OCI-LY1 (cell line): ENCODE measurements around the gene TEX13A.
A peak's percentile ranks its signal among the peaks of the same experiment; 100 is the strongest.

Experiments
- H2AFZ ChIP-seq: fragments of 200-600 bp; sonication (generic), shearing (Covaris generic); 2 replicates; pipeline ENCODE4 v1.6.0; 2014; ENCODE audit warnings: antibody characterized with exemption, mild to moderate bottlenecking, low read length
- H3F3A ChIP-seq: fragments of 200-600 bp; sonication (generic), shearing (Covaris generic); 2 replicates; pipeline ENCODE4 v1.6.0; 2014; ENCODE audit warnings: mild to moderate bottlenecking, antibody characterized with exemption, low read length, moderate library complexity; ENCODE audit not compliant: insufficient read depth
- H3K27ac ChIP-seq: fragments of 200-600 bp; sonication (generic); 2 replicates; pipeline ENCODE4 v1.5.1; 2014; ENCODE audit warnings: low read length, mixed run types, mild to moderate bottlenecking, low read depth; ENCODE audit not compliant: poor library complexity, severe bottlenecking
- H3K27me3 ChIP-seq: fragments of 200-600 bp; sonication (generic); 2 replicates; pipeline ENCODE4 v1.6.0; 2014; ENCODE audit warnings: antibody characterized with exemption, mild to moderate bottlenecking, low read length, moderate library complexity; ENCODE audit not compliant: insufficient read depth
- H3K36me3 ChIP-seq: fragments of 200-600 bp; sonication (generic); 2 replicates; pipeline ENCODE4 v1.6.1; 2014; ENCODE audit warnings: mild to moderate bottlenecking, antibody characterized with exemption, low read length, moderate library complexity, mixed read lengths; ENCODE audit not compliant: insufficient read depth
- H3K4me1 ChIP-seq: fragments of 200-600 bp; sonication (generic); 2 replicates; pipeline ENCODE4 v1.5.1; 2014; ENCODE audit warnings: mild to moderate bottlenecking, low read length, moderate library complexity; ENCODE audit not compliant: insufficient read depth, severe bottlenecking
- H3K4me2 ChIP-seq: fragments of 200-600 bp; sonication (generic), shearing (Covaris generic); 2 replicates; pipeline ENCODE4 v1.6.1; 2014; ENCODE audit warnings: low read length
- H3K4me3 ChIP-seq: fragments of 200-600 bp; sonication (generic); 2 replicates; pipeline ENCODE4 v1.5.1; 2014; ENCODE audit warnings: low read length, low read depth, mild to moderate bottlenecking, mixed read lengths; ENCODE audit not compliant: poor library complexity, severe bottlenecking
- H3K79me2 ChIP-seq: fragments of 200-600 bp; shearing (Covaris generic); 2 replicates; pipeline ENCODE4 v1.6.1; 2016; ENCODE audit warnings: mixed run types, low read length, mixed read lengths; ENCODE audit not compliant: insufficient read depth
- H3K9ac ChIP-seq: fragments of 200-600 bp; sonication (generic), shearing (Covaris generic); 2 replicates; pipeline ENCODE4 v1.6.1; 2014; ENCODE audit warnings: mild to moderate bottlenecking, low read length, mixed read lengths
- H3K9me2 ChIP-seq: fragments of 200-600 bp; sonication (generic), shearing (Covaris generic); 2 replicates; pipeline ENCODE4 v1.6.1; 2014; ENCODE audit warnings: low read depth, mild to moderate bottlenecking, low read length, mixed read lengths
- H3K9me3 ChIP-seq: fragments of 200-600 bp; shearing (Covaris generic); 2 replicates; pipeline ENCODE4 v1.6.1; 2014; ENCODE audit warnings: low read length, mixed read lengths
- H4K20me1 ChIP-seq: fragments of 200-600 bp; sonication (generic), shearing (Covaris generic); 2 replicates; pipeline ENCODE4 v1.6.0; 2016; ENCODE audit warnings: mild to moderate bottlenecking, low read length; ENCODE audit not compliant: insufficient read depth
- EZH2 ChIP-seq: fragments of 200-600 bp; sonication (generic), shearing (Covaris generic); IDR thresholded peaks from 2 replicates; pipeline ENCODE4 v1.8.0; 2017; ENCODE audit warnings: borderline replicate concordance, mixed run types, mild to moderate bottlenecking, antibody characterized with exemption, low read length, moderate library complexity, mixed read lengths
- TF ChIP-seq, protein P1 (sequence below): fragments of 200-600 bp; sonication (generic), shearing (Covaris generic); IDR thresholded peaks from 2 replicates; pipeline ENCODE4 v1.5.1; 2017; ENCODE audit warnings: mild to moderate bottlenecking, antibody characterized with exemption, low read length, moderate library complexity, mixed read lengths

TEX13A gene

DNA sequence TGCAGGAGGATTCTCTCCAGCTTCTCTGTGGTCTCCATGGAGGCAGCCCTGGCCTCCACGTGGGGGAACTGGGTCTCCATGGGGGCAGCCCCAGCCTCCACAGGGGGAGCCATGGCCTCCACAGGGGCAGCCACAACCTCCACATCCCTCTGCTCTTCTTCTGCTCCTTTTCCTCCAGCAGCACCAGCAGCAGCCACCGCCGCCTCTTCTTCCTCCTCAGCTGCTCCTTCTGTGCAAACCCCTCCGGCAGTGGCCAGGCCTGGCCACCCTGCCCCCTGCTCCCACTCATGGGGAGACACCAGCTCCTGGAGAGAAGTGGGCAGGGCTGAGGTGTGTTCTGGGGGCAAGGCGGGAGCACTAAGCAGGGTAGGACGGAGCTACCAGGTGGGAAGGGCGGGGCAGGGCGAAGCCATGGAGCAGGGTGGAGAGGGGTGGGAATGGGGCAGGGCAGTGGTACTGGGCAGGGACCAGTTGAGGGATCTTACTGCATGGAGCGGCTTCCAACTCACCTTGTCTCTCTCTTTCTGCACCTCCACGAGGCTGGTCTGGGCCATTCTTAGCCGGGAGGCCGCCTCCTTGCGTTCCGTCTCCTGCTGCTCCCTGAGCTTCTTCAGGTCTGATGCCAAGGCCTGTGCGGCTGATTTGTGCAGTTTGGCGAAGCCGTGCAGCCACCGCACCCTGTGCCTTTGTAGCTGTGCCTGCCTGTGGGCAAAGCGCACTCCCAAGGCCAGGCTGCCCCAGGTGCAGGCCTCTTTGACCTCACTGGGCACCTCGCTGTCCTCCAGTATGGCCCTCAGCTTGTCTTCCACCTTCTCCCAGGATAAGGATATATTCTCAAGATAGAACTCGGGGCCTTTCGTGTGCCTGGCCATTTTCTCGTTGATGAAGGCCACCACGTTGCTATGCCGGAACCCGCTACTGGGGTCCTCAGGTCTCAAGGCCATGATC, 766 bp downstream of the TEX13A start:
- Histone ChIP-seq H3K36me3 (no peaks in the 10 kb centered on the region), H3F3A (no peaks in the 10 kb centered on the region), H3K9me2 (no peaks in the 10 kb centered on the region), H3K9ac (no peak overlapping the region), H3K27ac (no peak overlapping the region), H3K4me3 (no peak overlapping the region), H3K9me3 (no peaks in the 10 kb centered on the region), H2AFZ (no peak overlapping the region), H3K4me2 (no peak overlapping the region), H4K20me1 (no peaks in the 10 kb centered on the region), H3K4me1 (no peaks in the 10 kb centered on the region), H3K79me2 (no peaks in the 10 kb centered on the region), H3K27me3 (no peaks in the 10 kb centered on the region)
- TF ChIP-seq EZH2, result no peak
- TF ChIP-seq, protein P1, sequence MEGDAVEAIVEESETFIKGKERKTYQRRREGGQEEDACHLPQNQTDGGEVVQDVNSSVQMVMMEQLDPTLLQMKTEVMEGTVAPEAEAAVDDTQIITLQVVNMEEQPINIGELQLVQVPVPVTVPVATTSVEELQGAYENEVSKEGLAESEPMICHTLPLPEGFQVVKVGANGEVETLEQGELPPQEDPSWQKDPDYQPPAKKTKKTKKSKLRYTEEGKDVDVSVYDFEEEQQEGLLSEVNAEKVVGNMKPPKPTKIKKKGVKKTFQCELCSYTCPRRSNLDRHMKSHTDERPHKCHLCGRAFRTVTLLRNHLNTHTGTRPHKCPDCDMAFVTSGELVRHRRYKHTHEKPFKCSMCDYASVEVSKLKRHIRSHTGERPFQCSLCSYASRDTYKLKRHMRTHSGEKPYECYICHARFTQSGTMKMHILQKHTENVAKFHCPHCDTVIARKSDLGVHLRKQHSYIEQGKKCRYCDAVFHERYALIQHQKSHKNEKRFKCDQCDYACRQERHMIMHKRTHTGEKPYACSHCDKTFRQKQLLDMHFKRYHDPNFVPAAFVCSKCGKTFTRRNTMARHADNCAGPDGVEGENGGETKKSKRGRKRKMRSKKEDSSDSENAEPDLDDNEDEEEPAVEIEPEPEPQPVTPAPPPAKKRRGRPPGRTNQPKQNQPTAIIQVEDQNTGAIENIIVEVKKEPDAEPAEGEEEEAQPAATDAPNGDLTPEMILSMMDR, result no peak

DNA sequence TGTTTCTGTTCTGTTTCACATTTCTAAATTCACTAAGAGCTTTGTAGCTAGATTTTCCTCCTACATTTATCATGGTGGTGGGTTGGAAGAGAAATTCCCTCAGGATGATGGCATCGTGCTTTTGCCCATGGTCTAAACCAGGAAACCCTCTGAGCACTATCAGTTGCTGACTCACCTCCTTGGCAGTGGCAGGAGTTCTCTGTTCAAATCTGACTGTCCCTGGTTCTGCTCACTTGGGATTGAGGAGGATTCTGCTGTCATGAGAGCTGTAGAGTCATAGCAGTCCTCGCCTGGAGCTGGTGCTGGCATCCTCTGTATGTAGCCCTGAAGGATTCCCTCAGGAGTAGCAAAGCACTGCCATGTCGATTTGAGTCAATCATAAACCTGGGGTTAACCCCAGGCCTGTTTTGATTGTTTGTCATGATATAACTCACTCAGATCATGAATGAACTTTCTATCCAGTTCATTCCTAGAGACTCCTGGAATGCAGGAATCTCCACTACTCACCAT, 9.4 kb downstream of the TEX13A start:
- Histone ChIP-seq H3K79me2 (no peaks in the 10 kb centered on the region), H3K27ac (no peak overlapping the region)
- TF ChIP-seq, protein P1, result no peak
- no peak for TF ChIP-seq EZH2

DNA sequence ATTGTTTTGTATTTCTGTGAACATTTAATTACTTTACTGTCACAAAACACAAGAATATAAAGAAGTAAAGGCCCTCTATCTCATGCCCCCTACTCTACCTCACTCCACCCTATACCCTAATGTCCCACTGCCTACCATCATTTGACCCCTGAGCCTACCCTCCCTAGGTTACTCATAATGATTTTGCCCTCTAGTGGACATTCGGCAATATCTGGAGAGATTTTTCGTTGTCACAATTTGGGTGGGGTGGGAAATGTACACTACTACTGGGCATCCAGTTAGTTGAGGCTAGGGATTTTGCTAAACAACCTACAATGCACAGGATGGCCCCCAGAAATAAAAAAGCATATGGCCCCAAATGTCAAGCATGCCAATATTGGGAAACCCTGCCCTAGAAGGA, 10.2 kb downstream of the TEX13A start:
- Histone ChIP-seq H2AFZ (no peak overlapping the region), H3K9me3 (no peaks in the 10 kb centered on the region), H3K4me2 (no peak overlapping the region), H3F3A (no peaks in the 10 kb centered on the region), H3K36me3 (no peaks in the 10 kb centered on the region), H3K9me2 (no peaks in the 10 kb centered on the region), H3K4me3 (no peak overlapping the region), H3K79me2 (no peaks in the 10 kb centered on the region), H3K4me1 (no peaks in the 10 kb centered on the region), H4K20me1 (no peaks in the 10 kb centered on the region), H3K9ac (no peak overlapping the region), H3K27ac (no peak overlapping the region), H3K27me3 (no peaks in the 10 kb centered on the region)
- TF ChIP-seq EZH2, result no peak
- TF ChIP-seq, protein P1, result peak; percentile 18; the same call in 1 of the 2 replicates

More for the DNA sequence above, 9.4 kb downstream of the TEX13A start:
- Histone ChIP-seq H4K20me1 (no peaks in the 10 kb centered on the region), H3F3A (no peaks in the 10 kb centered on the region), H3K9me3 (no peaks in the 10 kb centered on the region), H3K9ac (no peak overlapping the region), H3K36me3 (no peaks in the 10 kb centered on the region), H2AFZ (no peak overlapping the region), H3K4me1 (no peaks in the 10 kb centered on the region), H3K27me3 (no peaks in the 10 kb centered on the region), H3K4me2 (no peak overlapping the region), H3K9me2 (no peaks in the 10 kb centered on the region), H3K4me3 (no peak overlapping the region)
